Spleen (tissue), 7 donors: ENCODE results near the gene MARS1.

ENCODE experiments used
- CTCF ChIP-seq, 11 experiments: fragments of 200-600 bp in 7 of 11; fragments of 450-650 bp in 4 of 11; sonication (generic) in 4 of 11; IDR thresholded peaks in 8 of 11; conservative IDR thresholded peaks in 3 of 11; 1 replicate in 7 of 11; 2 replicates in 4 of 11; pipeline versions ENCODE4 v1.4.0 to v1.8.0; 2016 to 2021; ENCODE audit warnings: antibody characterized with exemption in 11 of 11, inconsistent platforms in 4 of 11, mild to moderate bottlenecking in 1 of 11
- POLR2A ChIP-seq, 3 donors: fragments of 450-650 bp; IDR thresholded peaks; one replicate each; pipeline ENCODE4 v1.5.1; 2017; ENCODE audit warnings: antibody characterized with exemption in 3 of 3, mild to moderate bottlenecking in 1 of 3
- donor health status: DM: no; HTN: no; CAD: no; lungs with moderate emphysema.
- donor health status: DM: no; HTN: no; CAD: no.
- donor health status: DM: no; HTN: no; CAD: no.

GRCh38 chr12:57496822-57497221, 9.0 kb downstream of the MARS1 start:
- no peak for TF ChIP-seq CTCF (IDR thresholded peaks at IDR 0.05 in 8 of 11, conservative IDR thresholded peaks at IDR 0.05 in 3 of 11)
- no peak for TF ChIP-seq POLR2A (IDR thresholded peaks at IDR 0.05)
